MM.1S (cell line): ENCODE data around the gene UBL3.

Experiments
- DNase-seq: peaks from one replicate; pipeline ENCODE4 v3.0.0-alpha.2; 2015
- H2AFZ ChIP-seq: fragments of 300-600 bp; sonication (generic); 2 replicates; pipeline ENCODE4 v1.6.0; 2016; ENCODE audit warnings: antibody characterized with exemption, low read length
- H3F3A ChIP-seq: fragments of 300-600 bp; sonication (generic); 2 replicates; pipeline ENCODE4 v1.6.1; 2016; ENCODE audit warnings: mild to moderate bottlenecking, antibody characterized with exemption, low read length, moderate library complexity, mixed read lengths; ENCODE audit not compliant: insufficient read depth
- H3K27ac ChIP-seq: fragments of 300-600 bp; sonication (generic); 2 replicates; pipeline ENCODE4 v1.5.1; 2016; ENCODE audit warnings: mild to moderate bottlenecking, low read length
- H3K27me3 ChIP-seq: fragments of 300-600 bp; sonication (generic); replicated peaks from 2 replicates; pipeline ENCODE4 v1.6.0; 2016; ENCODE audit warnings: low read length; ENCODE audit not compliant: insufficient read depth
- H3K36me3 ChIP-seq: fragments of 300-600 bp; sonication (generic); replicated peaks from 2 replicates; pipeline ENCODE4 v1.6.1; 2016; ENCODE audit warnings: mild to moderate bottlenecking, low read length, mixed read lengths; ENCODE audit not compliant: insufficient read depth
- H3K4me1 ChIP-seq: fragments of 300-600 bp; sonication (generic); 2 replicates; pipeline ENCODE4 v1.6.1; 2016; ENCODE audit warnings: low read length, mixed read lengths
- H3K4me2 ChIP-seq: fragments of 300-600 bp; sonication (generic); 2 replicates; pipeline ENCODE4 v1.6.0; 2016; ENCODE audit warnings: low read depth, low read length
- H3K4me3 ChIP-seq: fragments of 300-600 bp; sonication (generic); 2 replicates; pipeline ENCODE4 v1.5.1; 2016; ENCODE audit warnings: low read length, mixed read lengths
- H3K79me2 ChIP-seq: fragments of 300-600 bp; sonication (generic); 2 replicates; pipeline ENCODE4 v1.6.1; 2016; ENCODE audit warnings: mixed run types, low read length, mixed read lengths
- H3K9ac ChIP-seq: fragments of 300-600 bp; sonication (generic); 2 replicates; pipeline ENCODE4 v1.6.1; 2016; ENCODE audit warnings: low read length, mixed read lengths
- H3K9me2 ChIP-seq: fragments of 300-600 bp; sonication (generic); replicated peaks from 2 replicates; pipeline ENCODE4 v1.6.1; 2016; ENCODE audit warnings: mild to moderate bottlenecking, low read length, mixed read lengths; ENCODE audit not compliant: insufficient read depth
- H3K9me3 ChIP-seq: fragments of 300-600 bp; sonication (generic); replicated peaks from 2 replicates; pipeline ENCODE4 v1.6.1; 2016; ENCODE audit warnings: mild to moderate bottlenecking, low read length, mixed read lengths; ENCODE audit not compliant: insufficient read depth
- H4K20me1 ChIP-seq: fragments of 300-600 bp; sonication (generic); 2 replicates; pipeline ENCODE4 v1.6.1; 2016; ENCODE audit warnings: mild to moderate bottlenecking, low read length, moderate library complexity, mixed read lengths; ENCODE audit not compliant: insufficient read depth
- CTCF ChIP-seq: fragments of 300-600 bp; sonication (generic); IDR thresholded peaks from 2 replicates; pipeline ENCODE4 v1.5.1; 2016; ENCODE audit warnings: antibody characterized with exemption, low read length, mixed read lengths
- EZH2 ChIP-seq: fragments of 300-600 bp; sonication (generic); optimal IDR thresholded peaks from 2 replicates; pipeline ENCODE3; 2017; ENCODE audit warnings: low read depth, mild to moderate bottlenecking, antibody characterized with exemption, low read length, mixed read lengths
- EZH2phosphoT487 ChIP-seq: fragments of 300-600 bp; sonication (generic); IDR thresholded peaks from 2 replicates; pipeline ENCODE4 v1.6.1; 2018; ENCODE audit warnings: antibody characterized with exemption, low read length

The UBL3 gene

GRCh38 chr13:29830000-29830399 is 20.4 kb downstream of the UBL3 start:
- H3K79me2 ChIP-seq: no peaks in the 10 kb centered on the region
- H3K9me3 ChIP-seq: no peaks in the 10 kb centered on the region
- H2AFZ ChIP-seq: no peak overlapping the region
- no peaks in the 10 kb centered on the region for H3F3A ChIP-seq
- TF ChIP-seq EZH2 (no peak), EZH2phosphoT487 (no peak), CTCF (no peak)
- H4K20me1 ChIP-seq: no peaks in the 10 kb centered on the region
- H3K36me3 ChIP-seq: no peaks in the 10 kb centered on the region
- H3K4me1 ChIP-seq: no peaks in the 10 kb centered on the region
- no peak overlapping the region for H3K4me2 ChIP-seq
- no peaks in the 10 kb centered on the region for H3K9me2 ChIP-seq
- no peak for DNase-seq
- H3K27ac ChIP-seq: no peak overlapping the region
- H3K4me3 ChIP-seq: no peak overlapping the region
- no peak overlapping the region for H3K9ac ChIP-seq
- H3K27me3 ChIP-seq: no peaks in the 10 kb centered on the region

- Histone ChIP-seq H3F3A (0 out of 2 replicates have a peak, but pooled peaks cover 4% of the 10 kb centered on the region), H2AFZ (no peak overlapping the region), H3K9me3 (no peaks in the 10 kb centered on the region), H3K79me2 (no peaks in the 10 kb centered on the region), H3K27ac (no peak overlapping the region), H3K9ac (no peak overlapping the region), H3K9me2 (no peaks in the 10 kb centered on the region), H3K36me3 (no peaks in the 10 kb centered on the region), H3K27me3 (no peaks in the 10 kb centered on the region), H3K4me3 (no peak overlapping the region), H3K4me2 (no peak overlapping the region), H4K20me1 (no peaks in the 10 kb centered on the region), H3K4me1 (peaks cover 7% of the 10 kb centered on the region)
- TF ChIP-seq EZH2: no peak
- TF ChIP-seq CTCF: no peak
- no peak for TF ChIP-seq EZH2phosphoT487
- no peak for DNase-seq
These were observed 31.3 kb downstream of the UBL3 start for GRCh38 chr13:29819143-29819542.

GRCh38 chr13:29817604-29818378 is 32.6 kb downstream of the UBL3 start:
- no peak for TF ChIP-seq EZH2phosphoT487
- TF ChIP-seq EZH2: no peak
- DNase-seq: peak; percentile 15
- Histone ChIP-seq H3K27ac (no peak overlapping the region), H3K9me2 (no peaks in the 10 kb centered on the region), H3K9me3 (no peaks in the 10 kb centered on the region), H3K9ac (no peak overlapping the region), H4K20me1 (no peaks in the 10 kb centered on the region), H3K27me3 (no peaks in the 10 kb centered on the region), H3K4me2 (no peak overlapping the region), H3K36me3 (no peaks in the 10 kb centered on the region), H3K79me2 (no peaks in the 10 kb centered on the region), H3F3A (0 out of 2 replicates have a peak, but pooled peaks cover 4% of the 10 kb centered on the region), H3K4me1 (peaks cover 7% of the 10 kb centered on the region), H2AFZ (no peak overlapping the region), H3K4me3 (no peak overlapping the region)

GRCh38 chr13:29816715-29817114 is 33.7 kb downstream of the UBL3 start:
- TF ChIP-seq CTCF: no peak
- TF ChIP-seq EZH2phosphoT487: no peak
- no peak for TF ChIP-seq EZH2
- Histone ChIP-seq H3K4me1 (peaks cover 7% of the 10 kb centered on the region), H3K4me3 (no peak overlapping the region), H3F3A (0 out of 2 replicates have a peak, but pooled peaks cover 4% of the 10 kb centered on the region), H3K9me3 (no peaks in the 10 kb centered on the region), H3K27me3 (no peaks in the 10 kb centered on the region), H3K36me3 (no peaks in the 10 kb centered on the region), H3K9ac (no peak overlapping the region), H3K9me2 (no peaks in the 10 kb centered on the region), H3K27ac (no peak overlapping the region), H4K20me1 (no peaks in the 10 kb centered on the region), H2AFZ (no peak overlapping the region), H3K79me2 (no peaks in the 10 kb centered on the region), H3K4me2 (no peak overlapping the region)
- DNase-seq: no peak
